CD8-positive, alpha-beta memory T cell (primary cell): Measurements from ENCODE around the gene CYTH2. TPM values are rescaled to one million over a fixed set of nuclear protein-coding genes. Genes with fewer than 3 reads are reported as not detected.

Experiments used
- CTCF ChIA-PET: fragments of 350-600 bp; sonication (Branson Sonifier 250); formaldehyde crosslinking; loops from one replicate; lab custom pipeline; 2021; ENCODE audit warnings: antibody characterized with exemption; lab: Charles Lee
- POLR2A ChIA-PET: fragments of 350-600 bp; sonication (Branson Sonifier 250); formaldehyde crosslinking; loops from one replicate; lab custom pipeline; 2021; ENCODE audit warnings: antibody characterized with exemption; lab: Charles Lee
- DNase-seq, 5 donors: peaks; one replicate each; pipeline versions ENCODE4 v3.0.0 to v3.0.0-alpha.2; 2020 to 2022; ENCODE audit warnings: mixed read lengths in 1 of 5
- H3K27ac ChIP-seq: one replicate; pipeline ENCODE4 v1.7.0; 2013; ENCODE audit warnings: low read depth, mild to moderate bottlenecking, low read length, moderate library complexity
- H3K27me3 ChIP-seq: 2 replicates; pipeline ENCODE4 v1.7.0; 2013; ENCODE audit warnings: low read length, mild to moderate bottlenecking; ENCODE audit not compliant: insufficient read depth, poor library complexity, severe bottlenecking
- H3K36me3 ChIP-seq: 2 replicates; pipeline ENCODE4 v1.7.0; 2013; ENCODE audit warnings: mild to moderate bottlenecking, low read length, moderate library complexity; ENCODE audit not compliant: insufficient read depth
- H3K4me1 ChIP-seq: 2 replicates; pipeline ENCODE4 v1.7.0; 2013; ENCODE audit warnings: mild to moderate bottlenecking, low read length, moderate library complexity; ENCODE audit not compliant: insufficient read depth
- H3K4me3 ChIP-seq: 2 replicates; pipeline ENCODE4 v1.7.0; 2013; ENCODE audit warnings: mild to moderate bottlenecking, low read length
- H3K9me3 ChIP-seq: 2 replicates; pipeline ENCODE4 v1.7.0; 2013; ENCODE audit warnings: mild to moderate bottlenecking, low read length
- H3K27ac Mint-ChIP-seq, 8 donors: one replicate each; pipeline ENCODE4 v1.8.0; 2020 to 2021; ENCODE audit warnings: mixed read lengths in 8 of 8, mild to moderate bottlenecking in 6 of 8, inconsistent platforms in 3 of 8, moderate library complexity in 3 of 8
- H3K27me3 Mint-ChIP-seq, 2 donors: one replicate each; pipeline ENCODE4 v1.8.0; 2020 to 2021; ENCODE audit warnings: mixed read lengths in 2 of 2, mild to moderate bottlenecking in 1 of 2, moderate library complexity in 1 of 2
- H3K36me3 Mint-ChIP-seq, 3 donors: one replicate each; pipeline ENCODE4 v1.8.0; 2020 to 2021; ENCODE audit warnings: mixed read lengths in 3 of 3, inconsistent platforms in 1 of 3, mild to moderate bottlenecking in 1 of 3
- H3K4me1 Mint-ChIP-seq, 3 donors: one replicate each; pipeline ENCODE4 v1.8.0; 2020 to 2021; ENCODE audit warnings: mixed read lengths in 3 of 3, inconsistent platforms in 1 of 3, mild to moderate bottlenecking in 1 of 3
- H3K4me3 Mint-ChIP-seq, 7 donors: one replicate each; pipeline ENCODE4 v1.8.0; 2020 to 2021; ENCODE audit warnings: mixed read lengths in 7 of 7, mild to moderate bottlenecking in 6 of 7, moderate library complexity in 4 of 7, inconsistent platforms in 2 of 7
- H3K9me3 Mint-ChIP-seq, 5 donors: one replicate each; pipeline ENCODE4 v1.8.0; 2020 to 2022; ENCODE audit warnings: mixed read lengths in 5 of 5, mild to moderate bottlenecking in 3 of 5, moderate library complexity in 2 of 5, inconsistent platforms in 1 of 5
- polyA plus RNA-seq: library from polyadenylated mRNA; unstranded; fragments of 300-500 nt; fragmentation: Illumina TruSeq; gene quantifications from one replicate; pipeline ENCODE4 v1.2.3, GENCODE V29; 2021
- total RNA-seq, 2 experiments: library from RNA; stranded (reverse); gene quantifications; one replicate each; pipeline ENCODE4 v1.2.3, GENCODE V29; 2021

Gene CYTH2
- total and polyA plus RNA-seq, 3 experiments from 2014 or later, result 30.7 to 34.8 (median 33.3) TPM

DNA sequence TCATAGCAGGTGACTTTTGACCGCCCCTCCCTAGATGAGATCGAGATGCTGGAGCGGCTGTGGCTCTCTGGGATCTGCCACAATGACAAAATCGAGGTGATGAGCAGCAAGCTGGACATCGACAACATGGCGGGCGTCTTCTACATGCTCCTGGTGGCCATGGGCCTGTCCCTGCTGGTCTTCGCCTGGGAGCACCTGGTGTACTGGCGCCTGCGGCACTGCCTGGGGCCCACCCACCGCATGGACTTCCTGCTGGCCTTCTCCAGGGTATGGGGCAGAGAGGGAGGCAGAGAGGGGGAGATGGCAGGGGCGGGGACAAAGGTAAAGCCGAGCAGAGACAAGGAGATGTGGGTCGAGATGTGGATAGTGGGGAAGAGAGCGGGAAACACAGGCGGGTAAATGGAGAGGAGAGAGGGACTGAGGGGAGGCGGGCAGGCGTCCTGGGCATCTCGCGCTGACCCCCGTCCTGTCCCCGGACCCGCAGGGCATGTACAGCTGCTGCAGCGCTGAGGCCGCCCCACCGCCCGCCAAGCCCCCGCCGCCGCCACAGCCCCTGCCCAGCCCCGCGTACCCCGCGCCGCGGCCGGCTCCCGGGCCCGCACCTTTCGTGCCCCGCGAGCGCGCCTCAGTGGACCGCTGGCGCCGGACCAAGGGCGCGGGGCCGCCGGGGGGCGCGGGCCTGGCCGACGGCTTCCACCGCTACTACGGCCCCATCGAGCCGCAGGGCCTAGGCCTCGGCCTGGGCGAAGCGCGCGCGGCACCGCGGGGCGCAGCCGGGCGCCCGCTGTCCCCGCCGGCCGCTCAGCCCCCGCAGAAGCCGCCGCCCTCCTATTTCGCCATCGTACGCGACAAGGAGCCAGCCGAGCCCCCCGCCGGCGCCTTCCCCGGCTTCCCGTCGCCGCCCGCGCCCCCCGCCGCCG is 26.8 kb upstream of the CYTH2 start:
- no peak for DNase-seq
- Mint-ChIP-seq H3K9me3 (peaks cover 0 to 1% (median 0%) of the 10 kb centered on the region in 5 donors), H3K4me1 (peaks cover 20 to 35% (median 26%) of the 10 kb centered on the region in 3 donors), H3K27ac (no peak overlapping the region), H3K27me3 (peaks cover 18 to 28% of the 10 kb centered on the region in 2 donors), H3K4me3 (peak overlapping the region in 6 of 7 donors; percentile 15 to 78 (median 60)), H3K36me3 (peaks cover 0 to 17% (median under 1%) of the 10 kb centered on the region in 3 donors)
- Histone ChIP-seq H3K4me1 (peaks cover 19% of the 10 kb centered on the region), H3K27me3 (peaks cover 13% of the 10 kb centered on the region), H3K36me3 (no peaks in the 10 kb centered on the region), H3K9me3 (no peaks in the 10 kb centered on the region), H3K4me3 (no peak overlapping the region), H3K27ac (no peak overlapping the region)
- CTCF ChIA-PET, result no interaction called here
- POLR2A ChIA-PET, result interaction anchor here (0.8 to 1.3 kb wide), 2 partner anchors 47 to 107 kb away, joined by 4 to 6 read pairs; no protein-coding TSS in a partner anchor

- Histone ChIP-seq H3K4me1 (peaks cover 19% of the 10 kb centered on the region), H3K4me3 (no peak overlapping the region), H3K27me3 (peaks cover 13% of the 10 kb centered on the region), H3K9me3 (no peaks in the 10 kb centered on the region), H3K36me3 (peaks cover 7% of the 10 kb centered on the region), H3K27ac (no peak overlapping the region)
- Mint-ChIP-seq H3K4me1 (peaks cover 22 to 41% (median 34%) of the 10 kb centered on the region in 3 donors), H3K9me3 (peaks cover 0 to 1% (median 0%) of the 10 kb centered on the region in 5 donors), H3K36me3 (peaks cover 1 to 26% (median 7%) of the 10 kb centered on the region in 3 donors), H3K27ac (no peak overlapping the region), H3K4me3 (no peak overlapping the region), H3K27me3 (peaks cover 18 to 20% of the 10 kb centered on the region in 2 donors)
- ChIA-PET POLR2A (interaction anchor here (1.3 kb wide), 1 partner anchor 48 kb away, joined by 4 read pairs; no protein-coding TSS in a partner anchor), CTCF (no interaction called here)
- peak in 1 of 5 donors; percentile 12 for DNase-seq
Observed at GRCh38 chr19:48443256-48443655, 25.9 kb upstream of the CYTH2 start.

DNA sequence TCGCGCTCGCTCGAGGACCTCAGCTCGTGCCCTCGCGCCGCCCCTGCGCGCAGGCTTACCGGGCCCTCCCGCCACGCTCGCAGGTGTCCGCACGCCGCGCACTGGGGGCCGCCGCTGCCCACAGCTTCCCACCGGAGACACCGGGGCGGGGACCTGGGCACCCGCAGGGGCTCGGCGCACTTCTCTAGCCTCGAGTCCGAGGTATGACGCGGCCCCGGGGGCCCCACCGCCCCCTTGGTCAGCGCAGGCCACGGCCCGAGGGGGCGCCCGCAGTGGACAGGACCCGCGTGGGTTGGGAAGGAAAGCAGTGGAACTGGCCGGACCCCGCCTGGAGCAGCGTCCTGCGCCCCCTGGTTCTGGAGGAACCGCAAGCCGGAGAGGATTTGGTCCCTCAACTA is 25.4 kb upstream of the CYTH2 start:
- peak overlapping the region in 1 of 7 donors; percentile 98 for H3K4me3 Mint-ChIP-seq
- H3K36me3 Mint-ChIP-seq, result peaks cover 6 to 30% (median 9%) of the 10 kb centered on the region in 3 donors

GRCh38 chr19:48444129-48444935 is 24.8 kb upstream of the CYTH2 start:
- DNase-seq, result no peak
- Histone ChIP-seq H3K4me3 (peak overlapping the region; percentile 83), H3K27me3 (peaks cover 13% of the 10 kb centered on the region), H3K27ac (peak overlapping the region; percentile 78), H3K4me1 (peaks cover 19% of the 10 kb centered on the region), H3K36me3 (peaks cover 14% of the 10 kb centered on the region), H3K9me3 (no peaks in the 10 kb centered on the region)
- POLR2A ChIA-PET, result interaction anchor here (1.2 to 1.3 kb wide), 2 partner anchors 49 to 111 kb away, joined by 3 to 4 read pairs; no protein-coding TSS in a partner anchor
- CTCF ChIA-PET, result no interaction called here
- Mint-ChIP-seq H3K36me3 (peaks cover 9 to 36% (median 10%) of the 10 kb centered on the region in 3 donors), H3K27ac (peak overlapping the region in 7 of 8 donors; percentile 83 to 99 (median 98)), H3K4me3 (peak overlapping the region; percentile 87 to 98 (median 96)), H3K27me3 (peaks cover 17 to 18% of the 10 kb centered on the region in 2 donors), H3K4me1 (peaks cover 28 to 48% (median 41%) of the 10 kb centered on the region in 3 donors), H3K9me3 (peaks cover 0 to 1% (median 0%) of the 10 kb centered on the region in 5 donors)

More for the DNA sequence above, 25.4 kb upstream of the CYTH2 start:
- Histone ChIP-seq H3K27ac (no peak overlapping the region), H3K4me3 (no peak overlapping the region), H3K36me3 (peaks cover 12% of the 10 kb centered on the region), H3K27me3 (peaks cover 13% of the 10 kb centered on the region), H3K4me1 (peaks cover 19% of the 10 kb centered on the region), H3K9me3 (no peaks in the 10 kb centered on the region)
- Mint-ChIP-seq H3K4me1 (peaks cover 26 to 46% (median 39%) of the 10 kb centered on the region in 3 donors), H3K9me3 (peaks cover 0 to 1% (median 0%) of the 10 kb centered on the region in 5 donors), H3K27ac (no peak overlapping the region), H3K27me3 (peaks cover 18 to 20% of the 10 kb centered on the region in 2 donors)
- no peak for DNase-seq
- ChIA-PET POLR2A (interaction anchor here (1.3 kb wide), 1 partner anchor 48 kb away, joined by 4 read pairs; no protein-coding TSS in a partner anchor), CTCF (no interaction called here)

- Mint-ChIP-seq H3K4me3 (peak overlapping the region; percentile 87 to 98 (median 96)), H3K27me3 (peaks cover 17 to 18% of the 10 kb centered on the region in 2 donors), H3K27ac (peak overlapping the region; percentile 83 to 99 (median 98)), H3K9me3 (peaks cover 0 to 1% (median 0%) of the 10 kb centered on the region in 5 donors), H3K36me3 (peaks cover 9 to 42% (median 10%) of the 10 kb centered on the region in 3 donors), H3K4me1 (peaks cover 28 to 49% (median 41%) of the 10 kb centered on the region in 3 donors)
- Histone ChIP-seq H3K4me3 (peak overlapping the region; percentile 83), H3K27ac (peak overlapping the region; percentile 78), H3K27me3 (peaks cover 13% of the 10 kb centered on the region), H3K36me3 (peaks cover 14% of the 10 kb centered on the region), H3K9me3 (no peaks in the 10 kb centered on the region), H3K4me1 (peaks cover 19% of the 10 kb centered on the region)
- no peak for DNase-seq
- POLR2A ChIA-PET, result interaction anchor here (1.0 to 1.2 kb wide), 2 partner anchors 36 to 112 kb away, joined by 3 to 4 read pairs; no protein-coding TSS in a partner anchor
- CTCF ChIA-PET, result no interaction called here
Observed at GRCh38 chr19:48444936-48445200, 24.3 kb upstream of the CYTH2 start.

- Mint-ChIP-seq H3K4me1 (peaks cover 28 to 49% (median 41%) of the 10 kb centered on the region in 3 donors), H3K36me3 (peaks cover 9 to 44% (median 10%) of the 10 kb centered on the region in 3 donors), H3K4me3 (peak overlapping the region; percentile 87 to 98 (median 96)), H3K27ac (peak overlapping the region; percentile 83 to 99 (median 98)), H3K27me3 (peaks cover 17 to 18% of the 10 kb centered on the region in 2 donors), H3K9me3 (peaks cover 0 to 1% (median 0%) of the 10 kb centered on the region in 5 donors)
- Histone ChIP-seq H3K4me3 (peak overlapping the region; percentile 83), H3K36me3 (peaks cover 16% of the 10 kb centered on the region), H3K4me1 (peaks cover 19% of the 10 kb centered on the region), H3K9me3 (no peaks in the 10 kb centered on the region), H3K27ac (peak overlapping the region; percentile 78), H3K27me3 (peaks cover 13% of the 10 kb centered on the region)
- no peak for DNase-seq
- ChIA-PET POLR2A (interaction anchor here (1.0 to 1.2 kb wide), 2 partner anchors 36 to 112 kb away, joined by 3 to 4 read pairs; no protein-coding TSS in a partner anchor), CTCF (interaction anchor here (1.4 kb wide), 1 partner anchor 139 kb away, joined by 3 read pairs; no protein-coding TSS in a partner anchor)
Observed at GRCh38 chr19:48445256-48445605, 23.9 kb upstream of the CYTH2 start.
